Gastrocnemius medialis (tissue), 4 donors: ENCODE results near the gene COL21A1. TPM values are rescaled to one million over a fixed set of nuclear protein-coding genes. Genes with fewer than 3 reads are reported as not detected.

Source experiments
- ATAC-seq, 2 donors: fragments of 150-250 bp; one replicate each; pipeline ENCODE4 v1.9.1; 2016
- DNase-seq, 2 donors: peaks; one replicate each; pipeline ENCODE4 v3.0.0-alpha.2; 2019
- H3K27ac ChIP-seq, 4 donors: fragments of 200-600 bp; sonication (generic); 1 replicate in 1 of 4; 2 replicates in 3 of 4; pipeline ENCODE4 v1.5.1; 2016 to 2018; ENCODE audit warnings: mild to moderate bottlenecking in 2 of 4, moderate library complexity in 1 of 4
- H3K27me3 ChIP-seq, 3 donors: fragments of 200-600 bp; sonication (generic) in 2 of 3; 1 replicate in 1 of 3; 2 replicates in 2 of 3; pipeline versions ENCODE4 v1.5.1 to v1.6.0; 2016 to 2019; ENCODE audit warnings: mild to moderate bottlenecking in 1 of 3, moderate library complexity in 1 of 3
- H3K36me3 ChIP-seq, 2 donors: fragments of 200-600 bp; sonication (generic) in 1 of 2; one replicate each; pipeline ENCODE4 v1.5.1; 2017 to 2018
- H3K4me1 ChIP-seq, 2 donors: fragments of 200-600 bp; sonication (generic) in 1 of 2; one replicate each; pipeline ENCODE4 v1.5.1; 2016 to 2017; ENCODE audit warnings: mild to moderate bottlenecking in 2 of 2
- H3K4me3 ChIP-seq, 4 donors: fragments of 200-600 bp; sonication (generic) in 3 of 4; 1 replicate in 1 of 4; 2 replicates in 3 of 4; pipeline ENCODE4 v1.5.1; 2016 to 2019; ENCODE audit warnings: mild to moderate bottlenecking in 2 of 4
- H3K9me3 ChIP-seq, 3 donors: fragments of 200-600 bp; sonication (generic) in 2 of 3; 1 replicate in 1 of 3; 2 replicates in 2 of 3; pipeline ENCODE4 v1.5.1; 2016 to 2019
- CTCF ChIP-seq, 5 experiments: fragments of 450-650 bp in 3 of 5; fragments of 200-600 bp in 2 of 5; sonication (generic) in 2 of 5; IDR thresholded peaks in 4 of 5; conservative IDR thresholded peaks in 1 of 5; 1 replicate in 4 of 5; 2 replicates in 1 of 5; pipeline ENCODE4 v1.5.1; 2016 to 2019; ENCODE audit warnings: antibody characterized with exemption in 5 of 5, mild to moderate bottlenecking in 3 of 5, moderate library complexity in 3 of 5
- POLR2A ChIP-seq, 2 donors: fragments of 450-650 bp; IDR thresholded peaks; one replicate each; pipeline ENCODE4 v1.6.1; 2017; ENCODE audit warnings: antibody characterized with exemption in 2 of 2, mild to moderate bottlenecking in 2 of 2, moderate library complexity in 2 of 2
- in situ Hi-C, 4 donors: fragments of 200-750 bp; cut with MboI; loops; one replicate each; pipeline versions ENCODE4 v1.15.0 to v1.8.0; 2017; ENCODE audit warnings: low sequenced_read_pairs in 4 of 4
- intact Hi-C: fragments of 100-400 bp; cut with DNase I; formaldehyde crosslinking; loops from one replicate; pipeline ENCODE4 v1.15.1; 2023; ENCODE audit warnings: low total_unique reads
- total RNA-seq, 4 donors: library from RNA; depleted of rRNA; stranded (reverse); fragments of >200 nt; gene quantifications; one replicate each; pipeline versions ENCODE4 v1.1.0 to v1.2.3, GENCODE V29; 2016

The COL21A1 gene
- total RNA-seq, 4 donors from 2014 or later = 0.19 to 1.1 (median 0.61) TPM

- Histone ChIP-seq H3K27ac (no peak overlapping the region), H3K36me3 (no peaks in the 10 kb centered on the region), H3K4me3 (no peak overlapping the region), H3K9me3 (no peaks in the 10 kb centered on the region), H3K4me1 (no peaks in the 10 kb centered on the region), H3K27me3 (no peaks in the 10 kb centered on the region)
- ATAC-seq (no peak), DNase-seq (no peak)
- intact Hi-C loops = no loop called here
- in situ Hi-C loops = no loop called here
- no peak for TF ChIP-seq POLR2A (IDR thresholded peaks at IDR 0.05)
- TF ChIP-seq CTCF (IDR thresholded peaks at IDR 0.05 in 4 of 5, conservative IDR thresholded peaks at IDR 0.05 in 1 of 5) = no peak
Measured at GRCh38 chr6:56040223-56040622, 207.2 kb downstream of the COL21A1 start.

GRCh38 chr6:56038764-56039163, 208.6 kb downstream of the COL21A1 start:
- ATAC-seq (no peak), DNase-seq (no peak)
- Histone ChIP-seq H3K27me3 (no peaks in the 10 kb centered on the region), H3K9me3 (no peaks in the 10 kb centered on the region), H3K36me3 (no peaks in the 10 kb centered on the region), H3K4me3 (no peak overlapping the region), H3K4me1 (no peaks in the 10 kb centered on the region), H3K27ac (no peak overlapping the region)
- intact Hi-C loops = no loop called here
- in situ Hi-C loops = no loop called here
- no peak for TF ChIP-seq POLR2A (IDR thresholded peaks at IDR 0.05)
- TF ChIP-seq CTCF (IDR thresholded peaks at IDR 0.05 in 4 of 5, conservative IDR thresholded peaks at IDR 0.05 in 1 of 5) = no peak

GRCh38 chr6:56037601-56038000, 209.8 kb downstream of the COL21A1 start:
- H3K4me1 ChIP-seq = no peaks in the 10 kb centered on the region
- no peak for ATAC-seq
- no peak overlapping the region for H3K27ac ChIP-seq
- H3K9me3 ChIP-seq = no peaks in the 10 kb centered on the region
- no peaks in the 10 kb centered on the region for H3K36me3 ChIP-seq
- no peak overlapping the region for H3K4me3 ChIP-seq
- no peak for DNase-seq
- intact Hi-C loops = no loop called here
- no peaks in the 10 kb centered on the region for H3K27me3 ChIP-seq
- in situ Hi-C loops = no loop called here
- TF ChIP-seq CTCF (IDR thresholded peaks at IDR 0.05 in 4 of 5, conservative IDR thresholded peaks at IDR 0.05 in 1 of 5) (no peak), POLR2A (IDR thresholded peaks at IDR 0.05) (no peak)

GRCh38 chr6:56036916-56037600, 210.3 kb downstream of the COL21A1 start:
- Histone ChIP-seq H3K27me3 (no peaks in the 10 kb centered on the region), H3K4me3 (no peak overlapping the region), H3K36me3 (no peaks in the 10 kb centered on the region), H3K9me3 (no peaks in the 10 kb centered on the region), H3K4me1 (no peaks in the 10 kb centered on the region), H3K27ac (no peak overlapping the region)
- DNase-seq = no peak
- intact Hi-C loops = no loop called here
- no peak for TF ChIP-seq CTCF (IDR thresholded peaks at IDR 0.05 in 4 of 5, conservative IDR thresholded peaks at IDR 0.05 in 1 of 5)
- TF ChIP-seq POLR2A (IDR thresholded peaks at IDR 0.05) = no peak
- no peak for ATAC-seq
- in situ Hi-C loops = no loop called here

- Histone ChIP-seq H3K27ac (no peak overlapping the region), H3K9me3 (no peaks in the 10 kb centered on the region), H3K4me1 (no peaks in the 10 kb centered on the region), H3K27me3 (no peaks in the 10 kb centered on the region), H3K36me3 (no peaks in the 10 kb centered on the region), H3K4me3 (no peak overlapping the region)
- DNase-seq (no peak), ATAC-seq (no peak)
- intact Hi-C loops = no loop called here
- in situ Hi-C loops = no loop called here
- TF ChIP-seq CTCF (IDR thresholded peaks at IDR 0.05 in 4 of 5, conservative IDR thresholded peaks at IDR 0.05 in 1 of 5) (no peak), POLR2A (IDR thresholded peaks at IDR 0.05) (no peak)
Measured at GRCh38 chr6:56033401-56033800, 214.0 kb downstream of the COL21A1 start.
